GM12878 (cell line): ENCODE measurements around the gene ASAP2. TPM values are rescaled to one million over a fixed set of nuclear protein-coding genes. Genes with fewer than 3 reads are reported as not detected.

Experiments
- ATAC-seq: fragments of 200-7000 bp; cut with Tn5 transposase; 3 replicates; pipeline ENCODE4 v1.9.1; 2020; ENCODE audit warnings: mild to moderate bottlenecking, moderate library complexity
- BruUV-seq: library from RNA; stranded (reverse); fragments of 400-500 nt; replicated peaks from 2 replicates; lab custom pipeline; 2021; lab: Mats Ljungman, UMichigan
- CTCF ChIA-PET: fragments of 300-600 bp; sonication (Branson Sonifier 250); formaldehyde crosslinking; extraction: SDS; loops from one replicate; lab custom pipeline; 2021; ENCODE audit warnings: inconsistent platforms; lab: Yijun Ruan, JAX
- POLR2A ChIA-PET: fragments of 350-600 bp; formaldehyde crosslinking; extraction: SDS; loops from one replicate; lab custom pipeline; 2021; ENCODE audit warnings: inconsistent platforms; lab: Charles Lee
- RAD21 ChIA-PET: fragments of 300-600 bp; sonication (Branson Sonifier 250); formaldehyde crosslinking; loops from one replicate; lab custom pipeline; 2023; ENCODE audit warnings: antibody characterized with exemption; ENCODE audit not compliant: unreplicated experiment; lab: Charles Lee
- SMC1A ChIA-PET: fragments of 300-600 bp; sonication (Branson Sonifier 250); formaldehyde crosslinking; loops from one replicate; lab custom pipeline; 2023; ENCODE audit not compliant: unreplicated experiment, uncharacterized antibody; lab: Charles Lee
- DNase-seq: peaks from one replicate; pipeline ENCODE4 v3.0.0-alpha.2; 2011; ENCODE audit warnings: low read depth, low spot score
- FAIRE-seq: peaks from 3 replicates; lab custom pipeline; 2011; peaks lifted over from hg19 to GRCh38; lab: Jason Lieb, UNC
- H2AFZ ChIP-seq: 2 replicates; pipeline ENCODE4 v1.6.0; 2011; ENCODE audit warnings: low read depth, low read length, control low read depth; ENCODE audit not compliant: control insufficient read depth
- H3K27ac ChIP-seq: 2 replicates; pipeline ENCODE4 v1.5.1; 2011; ENCODE audit warnings: control low read depth; ENCODE audit not compliant: control insufficient read depth, insufficient read depth
- H3K27me3 ChIP-seq, 2 experiments: replicated peaks in 1 of 2; 2 replicates each; pipeline versions ENCODE4 v1.6.0 to v1.6.1; 2011; ENCODE audit warnings: low read length in 1 of 2; ENCODE audit not compliant: control insufficient read depth in 2 of 2, insufficient read depth in 2 of 2
- H3K36me3 ChIP-seq, 2 experiments: 2 replicates each; pipeline ENCODE4 v1.5.1; 2011; ENCODE audit warnings: low read length in 1 of 2; ENCODE audit not compliant: control insufficient read depth in 2 of 2, insufficient read depth in 2 of 2
- H3K4me1 ChIP-seq: 2 replicates; pipeline ENCODE4 v1.6.1; 2011; ENCODE audit warnings: mild to moderate bottlenecking, low read length, moderate library complexity, mixed read lengths; ENCODE audit not compliant: control insufficient read depth, insufficient read depth
- H3K4me2 ChIP-seq: 2 replicates; pipeline ENCODE4 v1.6.0; 2011; ENCODE audit warnings: control low read depth; ENCODE audit not compliant: control insufficient read depth, insufficient read depth
- H3K4me3 ChIP-seq: fragments of 200-600 bp; sonication (generic); 2 replicates; pipeline ENCODE4 v1.5.1; 2016
- H3K79me2 ChIP-seq: 2 replicates; pipeline ENCODE4 v1.6.0; 2011; ENCODE audit warnings: low read length; ENCODE audit not compliant: control insufficient read depth, insufficient read depth
- H3K9ac ChIP-seq: 2 replicates; pipeline ENCODE4 v1.8.0; 2011; ENCODE audit warnings: low read length, control low read depth, mixed read lengths; ENCODE audit not compliant: control insufficient read depth, insufficient read depth
- H3K9me3 ChIP-seq: replicated peaks from 3 replicates; pipeline ENCODE4 v1.5.1; 2011; ENCODE audit warnings: mild to moderate bottlenecking, low read length; ENCODE audit not compliant: control insufficient read depth, insufficient read depth
- H4K20me1 ChIP-seq: 2 replicates; pipeline ENCODE4 v1.6.0; 2011; ENCODE audit not compliant: control insufficient read depth, insufficient read depth
- CHD4 ChIP-seq: fragments of 200-600 bp; sonication (generic); IDR thresholded peaks from 2 replicates; pipeline ENCODE4 v1.6.1; 2016; ENCODE audit warnings: mild to moderate bottlenecking
- EZH2 ChIP-seq: IDR thresholded peaks from 2 replicates; pipeline ENCODE4 v1.6.1; 2012; ENCODE audit warnings: low read depth, mild to moderate bottlenecking, control low read depth, inconsistent platforms, low read length, borderline replicate concordance; ENCODE audit not compliant: control insufficient read depth
- FOXM1 ChIP-seq: IDR thresholded peaks from 2 replicates; pipeline ENCODE4 v1.6.1; 2012; ENCODE audit warnings: low read depth, mild to moderate bottlenecking, inconsistent platforms, low read length, moderate library complexity
- KAT2A ChIP-seq: conservative IDR thresholded peaks from 2 replicates; pipeline ENCODE4 v1.6.1; 2011; ENCODE audit warnings: low read depth, low read length; ENCODE audit not compliant: control insufficient read depth
- MYB ChIP-seq: fragments of 150-350 bp; IDR thresholded peaks from 2 replicates; pipeline ENCODE4 v1.6.1; 2014; ENCODE audit warnings: mild to moderate bottlenecking, low read depth, low read length, borderline replicate concordance
- NR2C1 ChIP-seq: fragments of 450-650 bp; IDR thresholded peaks from 2 replicates; pipeline ENCODE4 v1.6.1; 2017; ENCODE audit warnings: antibody characterized with exemption, mild to moderate bottlenecking, moderate library complexity
- NR2C2 ChIP-seq: IDR thresholded peaks from 2 replicates; pipeline ENCODE4 v1.6.1; 2011; ENCODE audit warnings: borderline replicate concordance, low read depth; ENCODE audit not compliant: control insufficient read depth, insufficient read length
- RAD51 ChIP-seq: fragments of 450-650 bp; IDR thresholded peaks from 2 replicates; pipeline ENCODE4 v1.6.1; 2016; ENCODE audit warnings: moderate library complexity, mild to moderate bottlenecking, inconsistent platforms
- RB1 ChIP-seq: fragments of 450-650 bp; formaldehyde crosslinking; IDR thresholded peaks from 2 replicates; pipeline ENCODE4 v1.6.1; 2017; ENCODE audit warnings: mild to moderate bottlenecking, borderline replicate concordance
- SUPT20H ChIP-seq: IDR thresholded peaks from 2 replicates; pipeline ENCODE4 v1.6.1; 2011; ENCODE audit warnings: low read depth, mild to moderate bottlenecking, low read length, moderate library complexity, borderline replicate concordance; ENCODE audit not compliant: control insufficient read depth
- YY1 ChIP-seq: IDR thresholded peaks from 2 replicates; pipeline ENCODE4 v1.6.1; 2011; ENCODE audit warnings: low read depth, mild to moderate bottlenecking, low read length
- ZNF207 ChIP-seq: fragments of 450-650 bp; IDR thresholded peaks from 2 replicates; pipeline ENCODE4 v1.6.1; 2014; ENCODE audit warnings: antibody characterized with exemption, mild to moderate bottlenecking, borderline replicate concordance
- ZNF24 ChIP-seq: fragments of 450-650 bp; IDR thresholded peaks from 2 replicates; pipeline ENCODE4 v1.6.1; 2017; ENCODE audit warnings: antibody characterized with exemption, mild to moderate bottlenecking
- ZNF384 ChIP-seq: IDR thresholded peaks from 2 replicates; pipeline ENCODE4 v1.6.1; 2012; ENCODE audit warnings: low read depth, mild to moderate bottlenecking, low read length, improper control_type of control experiment, borderline replicate concordance
- WGBS: methylation state at CpG from one replicate; pipeline ENCODE4 v1.1.6; 2016; ENCODE audit warnings: low lambda C conversion rate; ENCODE audit not compliant: insufficient replicate concordance, insufficient coverage; ENCODE audit errors: missing lambda C conversion rate; 5-methylcytosine and 5-hydroxymethylcytosine counted together
- in situ Hi-C: fragments of 300-500 bp; cut with MboI; formaldehyde crosslinking; loops from 9 replicates; pipeline ENCODE4 v1.14.3; 2018; ENCODE audit warnings: mixed read lengths
- intact Hi-C: fragments of 100-400 bp; cut with micrococcal nuclease; formaldehyde crosslinking; loops from one replicate; pipeline ENCODE4 v1.14.2; 2022; ENCODE audit not compliant: unreplicated experiment
- polyA plus RNA-seq, 11 experiments: library from polyadenylated mRNA; depleted of rRNA in 4 of 11; unstranded in 6 of 11; stranded (reverse) in 5 of 11; fragments of >200 nt; fragmentation: Nextera tagmentation in 4 of 11; fragmentation: Illumina TruSeq in 1 of 11; extraction: Ambion mirVana in 4 of 11; extraction: Trizol in 1 of 11; gene quantifications; 1 replicate in 1 of 11; 2 replicates in 10 of 11; pipeline versions ENCODE4 v1.2.1 to v1.2.3, GENCODE V29; 2011 to 2016; ENCODE audit warnings: inconsistent platforms in 2 of 11, missing spikeins in 2 of 11, low read depth in 1 of 11
- total RNA-seq, 4 experiments: library from RNA; depleted of rRNA in 3 of 4; stranded (reverse); fragments of >200 nt in 3 of 4; fragmentation: Illumina TruSeq in 1 of 4; extraction: Trizol in 1 of 4; gene quantifications; 2 replicates each; pipeline versions ENCODE4 v1.2.1 to v1.2.3, GENCODE V29; 2013 to 2021
- TF ChIP-seq, protein P1 (sequence below): fragments of 450-650 bp; IDR thresholded peaks from 2 replicates; pipeline ENCODE4 v1.6.1; 2017; ENCODE audit warnings: antibody characterized with exemption, mild to moderate bottlenecking, moderate library complexity
- TF ChIP-seq, protein P2 (sequence below): IDR thresholded peaks from 2 replicates; pipeline ENCODE4 v1.6.1; 2012; ENCODE audit warnings: low read depth, low read length, improper control_type of control experiment
- TF ChIP-seq, protein P3 (sequence below): fragments of 450-650 bp; IDR thresholded peaks from 2 replicates; pipeline ENCODE4 v1.6.1; 2016; ENCODE audit warnings: mild to moderate bottlenecking, moderate library complexity, borderline replicate concordance

The ASAP2 gene
- total and polyA plus RNA-seq, 10 of the 15 experiments (the other 5 are each of a cell fraction or from before 2014, with no cell fraction given) = 0.05 to 0.27 (median 0.07) TPM; not detected in 4

DNA sequence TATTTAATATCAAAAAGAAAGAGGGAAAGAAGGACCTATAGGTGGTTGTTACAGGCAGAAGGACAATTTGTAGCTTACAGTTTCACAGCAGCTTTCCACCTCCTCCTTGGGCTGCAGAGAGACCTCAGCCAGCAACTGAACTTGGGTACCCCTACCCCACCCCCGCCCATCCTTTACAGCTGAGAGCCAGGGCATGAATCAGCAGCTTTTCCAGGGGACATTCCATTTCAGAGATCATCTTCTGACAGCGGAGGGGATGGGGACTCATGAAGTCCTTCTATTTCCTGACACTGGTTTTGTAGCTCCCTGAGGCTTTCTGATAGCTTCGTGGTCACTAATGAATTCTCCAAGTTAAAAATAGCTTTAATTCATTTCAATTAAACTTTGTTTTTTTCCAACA, 120.4 kb downstream of the ASAP2 start:
- H3K27ac ChIP-seq = no peak overlapping the region
- no peaks in the 10 kb centered on the region for H3K79me2 ChIP-seq
- H3K4me1 ChIP-seq = no peaks in the 10 kb centered on the region; the same call in 1 of the 2 replicates
- ChIA-PET SMC1A (no interaction called here), RAD21 (no interaction called here), POLR2A (no interaction called here), CTCF (interaction anchor here (1.3 kb wide), 1 partner anchor 185 kb away, joined by 3 read pairs; no protein-coding TSS in a partner anchor)
- no peaks in the 10 kb centered on the region for H3K9me3 ChIP-seq
- H3K27me3 ChIP-seq = peaks cover 0 to 2% of the 10 kb centered on the region in 2 experiments; a peak in 2 of 4 replicates
- ATAC-seq (no peak), DNase-seq (no peak), FAIRE-seq (no peak)
- TF ChIP-seq MYB (no peak), ZNF207 (no peak), ZNF384 (no peak), EZH2 (no peak), NR2C2 (no peak), RB1 (no peak), SUPT20H (no peak), ZNF24 (no peak), RAD51 (no peak), FOXM1 (no peak), CHD4 (no peak), KAT2A (no peak), YY1 (no peak), NR2C1 (no peak)
- TF ChIP-seq, protein P1, sequence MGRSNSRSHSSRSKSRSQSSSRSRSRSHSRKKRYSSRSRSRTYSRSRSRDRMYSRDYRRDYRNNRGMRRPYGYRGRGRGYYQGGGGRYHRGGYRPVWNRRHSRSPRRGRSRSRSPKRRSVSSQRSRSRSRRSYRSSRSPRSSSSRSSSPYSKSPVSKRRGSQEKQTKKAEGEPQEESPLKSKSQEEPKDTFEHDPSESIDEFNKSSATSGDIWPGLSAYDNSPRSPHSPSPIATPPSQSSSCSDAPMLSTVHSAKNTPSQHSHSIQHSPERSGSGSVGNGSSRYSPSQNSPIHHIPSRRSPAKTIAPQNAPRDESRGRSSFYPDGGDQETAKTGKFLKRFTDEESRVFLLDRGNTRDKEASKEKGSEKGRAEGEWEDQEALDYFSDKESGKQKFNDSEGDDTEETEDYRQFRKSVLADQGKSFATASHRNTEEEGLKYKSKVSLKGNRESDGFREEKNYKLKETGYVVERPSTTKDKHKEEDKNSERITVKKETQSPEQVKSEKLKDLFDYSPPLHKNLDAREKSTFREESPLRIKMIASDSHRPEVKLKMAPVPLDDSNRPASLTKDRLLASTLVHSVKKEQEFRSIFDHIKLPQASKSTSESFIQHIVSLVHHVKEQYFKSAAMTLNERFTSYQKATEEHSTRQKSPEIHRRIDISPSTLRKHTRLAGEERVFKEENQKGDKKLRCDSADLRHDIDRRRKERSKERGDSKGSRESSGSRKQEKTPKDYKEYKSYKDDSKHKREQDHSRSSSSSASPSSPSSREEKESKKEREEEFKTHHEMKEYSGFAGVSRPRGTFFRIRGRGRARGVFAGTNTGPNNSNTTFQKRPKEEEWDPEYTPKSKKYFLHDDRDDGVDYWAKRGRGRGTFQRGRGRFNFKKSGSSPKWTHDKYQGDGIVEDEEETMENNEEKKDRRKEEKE = no peak
- TF ChIP-seq, protein P2, sequence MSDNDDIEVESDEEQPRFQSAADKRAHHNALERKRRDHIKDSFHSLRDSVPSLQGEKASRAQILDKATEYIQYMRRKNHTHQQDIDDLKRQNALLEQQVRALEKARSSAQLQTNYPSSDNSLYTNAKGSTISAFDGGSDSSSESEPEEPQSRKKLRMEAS = no peak
- TF ChIP-seq, protein P3, sequence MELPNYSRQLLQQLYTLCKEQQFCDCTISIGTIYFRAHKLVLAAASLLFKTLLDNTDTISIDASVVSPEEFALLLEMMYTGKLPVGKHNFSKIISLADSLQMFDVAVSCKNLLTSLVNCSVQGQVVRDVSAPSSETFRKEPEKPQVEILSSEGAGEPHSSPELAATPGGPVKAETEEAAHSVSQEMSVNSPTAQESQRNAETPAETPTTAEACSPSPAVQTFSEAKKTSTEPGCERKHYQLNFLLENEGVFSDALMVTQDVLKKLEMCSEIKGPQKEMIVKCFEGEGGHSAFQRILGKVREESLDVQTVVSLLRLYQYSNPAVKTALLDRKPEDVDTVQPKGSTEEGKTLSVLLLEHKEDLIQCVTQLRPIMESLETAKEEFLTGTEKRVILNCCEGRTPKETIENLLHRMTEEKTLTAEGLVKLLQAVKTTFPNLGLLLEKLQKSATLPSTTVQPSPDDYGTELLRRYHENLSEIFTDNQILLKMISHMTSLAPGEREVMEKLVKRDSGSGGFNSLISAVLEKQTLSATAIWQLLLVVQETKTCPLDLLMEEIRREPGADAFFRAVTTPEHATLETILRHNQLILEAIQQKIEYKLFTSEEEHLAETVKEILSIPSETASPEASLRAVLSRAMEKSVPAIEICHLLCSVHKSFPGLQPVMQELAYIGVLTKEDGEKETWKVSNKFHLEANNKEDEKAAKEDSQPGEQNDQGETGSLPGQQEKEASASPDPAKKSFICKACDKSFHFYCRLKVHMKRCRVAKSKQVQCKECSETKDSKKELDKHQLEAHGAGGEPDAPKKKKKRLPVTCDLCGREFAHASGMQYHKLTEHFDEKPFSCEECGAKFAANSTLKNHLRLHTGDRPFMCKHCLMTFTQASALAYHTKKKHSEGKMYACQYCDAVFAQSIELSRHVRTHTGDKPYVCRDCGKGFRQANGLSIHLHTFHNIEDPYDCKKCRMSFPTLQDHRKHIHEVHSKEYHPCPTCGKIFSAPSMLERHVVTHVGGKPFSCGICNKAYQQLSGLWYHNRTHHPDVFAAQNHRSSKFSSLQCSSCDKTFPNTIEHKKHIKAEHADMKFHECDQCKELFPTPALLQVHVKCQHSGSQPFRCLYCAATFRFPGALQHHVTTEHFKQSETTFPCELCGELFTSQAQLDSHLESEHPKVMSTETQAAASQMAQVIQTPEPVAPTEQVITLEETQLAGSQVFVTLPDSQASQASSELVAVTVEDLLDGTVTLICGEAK = no peak
- H4K20me1 ChIP-seq = no peaks in the 10 kb centered on the region
- H3K4me2 ChIP-seq = no peak overlapping the region
- H3K9ac ChIP-seq = no peak overlapping the region
- H2AFZ ChIP-seq = no peak overlapping the region
- in situ Hi-C loops = no loop called here
- intact Hi-C loops = no loop called here
- no peak overlapping the region for H3K4me3 ChIP-seq
- WGBS = 30% methylated on average over 3 of the region's 3 CpGs
- H3K36me3 ChIP-seq = no peaks in the 10 kb centered on the region
- no TSS peak for BruUV-seq
